Activated CD8-positive, alpha-beta memory T cell treated with anti-CD3 and anti-CD28 coated beads, Interleukin-2, amount 50 U/mL, for 24 hours (primary cell): ENCODE data around the gene CYP2W1.
"Not testable (repeated sequence)": the region's sequence is repeated elsewhere in the genome, so short reads cannot be mapped to it uniquely, and the experiment has no call there.

Experiments used
- DNase-seq: peaks from one replicate; pipeline ENCODE4 v3.0.0-alpha.2; 2020; ENCODE audit errors: extremely low read depth

CYP2W1 gene

GRCh38 chr7:1028775-1029636 lies 46.0 kb downstream of the CYP2W1 start:
- DNase-seq, result peak; percentile 24

DNA sequence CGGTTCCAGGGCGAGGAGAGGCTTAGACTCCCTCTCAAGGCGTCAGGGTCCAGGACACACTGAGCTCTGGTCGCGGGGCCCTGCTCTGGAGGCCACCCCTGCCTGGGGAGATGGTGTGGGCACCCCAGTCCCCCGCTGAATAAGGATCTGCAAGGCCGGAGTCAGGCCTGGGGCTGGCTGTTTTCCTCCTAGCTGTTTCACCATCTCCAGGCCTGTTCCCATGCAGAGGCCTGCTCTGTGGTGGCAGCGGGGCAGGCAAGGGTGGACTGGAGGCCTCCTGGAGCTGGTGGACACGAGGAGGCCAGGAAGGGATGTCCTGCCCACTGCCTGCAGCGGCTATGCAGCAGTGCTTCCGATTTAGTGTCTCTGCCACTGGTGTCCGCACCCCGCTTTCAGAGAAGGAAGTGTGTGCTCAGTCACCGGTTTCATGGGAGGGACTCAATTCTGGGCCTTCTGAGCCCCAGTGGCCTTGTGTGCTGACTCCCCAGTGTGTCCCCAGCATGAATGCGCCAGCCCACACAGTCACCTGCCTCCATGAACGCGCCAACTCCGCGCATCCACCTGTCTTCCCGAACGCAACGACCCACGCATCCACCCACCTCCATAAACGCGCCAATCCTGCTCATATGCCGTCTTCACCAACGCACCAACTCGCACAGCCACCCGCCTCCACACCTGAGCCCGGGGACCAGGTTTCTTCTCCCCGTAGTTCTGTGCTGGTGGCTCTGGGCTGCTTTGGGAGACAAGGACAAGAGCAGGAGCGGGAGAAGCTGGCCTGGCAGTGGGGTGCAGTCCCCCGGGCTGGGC lies 46.9 kb downstream of the CYP2W1 start:
- no peak for DNase-seq

GRCh38 chr7:1030444-1031070 lies 47.6 kb downstream of the CYP2W1 start:
- no peak for DNase-seq

- DNase-seq, result no peak
Observed at GRCh38 chr7:1031716-1032455, 48.9 kb downstream of the CYP2W1 start.

- no peak for DNase-seq
Observed at GRCh38 chr7:1032536-1033181, 49.7 kb downstream of the CYP2W1 start.

DNA sequence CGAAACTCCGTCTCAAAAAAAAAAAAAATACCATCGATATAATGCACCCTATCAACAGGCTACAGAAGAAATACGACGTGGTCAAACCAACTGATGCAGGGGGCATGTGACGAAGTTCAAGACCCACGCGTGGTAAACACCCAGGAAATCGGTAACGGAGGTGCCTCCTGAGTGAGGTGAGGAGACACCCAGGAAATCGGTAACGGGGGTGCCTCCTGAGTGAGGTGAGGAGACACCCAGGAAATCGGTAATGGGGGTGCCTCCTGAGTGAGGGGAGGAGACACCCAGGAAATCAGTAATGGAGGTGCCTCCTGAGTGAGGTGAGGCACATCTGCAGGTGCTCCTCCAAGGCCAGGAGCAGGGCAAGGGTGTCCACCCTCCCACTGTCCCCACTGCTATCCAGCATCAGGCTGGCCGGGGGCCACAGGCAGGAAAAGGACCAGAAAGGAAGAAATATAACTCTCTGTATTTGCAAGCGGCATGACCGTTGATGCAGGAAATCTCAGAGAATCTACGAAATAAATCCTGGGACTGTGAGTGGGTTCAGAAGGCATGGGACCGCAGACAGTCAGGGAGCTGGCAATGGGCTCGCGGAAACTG lies 50.7 kb downstream of the CYP2W1 start:
- DNase-seq, result no peak

GRCh38 chr7:1034769-1035168 lies 51.8 kb downstream of the CYP2W1 start:
- DNase-seq, result not testable (repeated sequence)

- not testable (repeated sequence) for DNase-seq
Observed at GRCh38 chr7:1036164-1036928, 53.4 kb downstream of the CYP2W1 start.
